ENCODE data around the gene HMG20A.

HMG20A gene

DNA sequence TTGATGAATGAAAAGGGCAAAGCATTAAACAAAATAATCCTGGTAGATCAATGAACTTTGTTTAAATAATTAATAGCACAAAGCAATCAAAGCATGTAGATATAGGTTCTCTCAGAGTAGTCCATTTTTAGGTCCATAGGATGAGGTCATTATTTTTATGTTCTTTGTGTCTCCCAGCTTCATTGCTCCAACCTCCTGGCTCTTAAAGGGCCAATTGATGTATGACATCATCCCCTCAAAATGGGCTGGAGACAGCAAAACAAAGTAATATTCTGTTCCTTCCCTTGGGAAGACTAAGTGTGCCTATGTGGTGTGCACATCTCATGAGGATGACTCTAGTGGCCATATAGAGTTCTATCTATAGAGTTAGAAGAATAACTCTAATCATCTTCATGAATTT, 49.5 kb downstream of the HMG20A start:
- in situ Hi-C loops (cut with MboI; ENCODE audit: low sequenced_read_pairs, unreplicated experiment) = no loop called here
- TF ChIP-seq CTCF (IDR thresholded peaks at IDR 0.05; ENCODE audit: borderline replicate concordance, control extremely low read depth, extremely low read depth, insufficient read depth, missing control alignments) = no peak
- no peak for DNase-seq (ENCODE audit: low spot score)

DNA sequence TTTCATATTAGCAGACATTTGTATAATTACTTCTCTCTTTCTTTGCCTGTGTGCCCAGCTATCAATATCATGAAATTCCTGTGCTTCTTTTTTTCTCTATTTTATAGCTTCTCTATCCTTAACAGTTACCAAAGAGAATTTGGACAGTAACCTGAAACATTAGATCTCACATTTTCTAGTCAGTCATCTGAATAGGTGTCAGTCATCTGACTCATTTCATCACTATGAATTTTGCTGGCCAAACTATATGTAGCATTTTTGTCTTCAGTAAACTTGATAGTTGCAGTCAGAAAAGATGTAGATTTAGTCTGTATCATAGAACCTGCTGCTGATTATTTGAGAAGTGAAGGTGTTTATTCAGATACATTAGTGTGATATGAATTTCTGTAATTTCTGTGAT, 52.6 kb downstream of the HMG20A start:
- in situ Hi-C loops (cut with MboI; ENCODE audit: low sequenced_read_pairs, unreplicated experiment) = no loop called here
- TF ChIP-seq CTCF (IDR thresholded peaks at IDR 0.05; ENCODE audit: borderline replicate concordance, control extremely low read depth, extremely low read depth, insufficient read depth, missing control alignments) = no peak
- DNase-seq (ENCODE audit: low spot score) = no peak

- DNase-seq (ENCODE audit: low spot score) = no peak
- TF ChIP-seq CTCF (IDR thresholded peaks at IDR 0.05; ENCODE audit: borderline replicate concordance, control extremely low read depth, extremely low read depth, insufficient read depth, missing control alignments) = no peak
- in situ Hi-C loops (cut with MboI; ENCODE audit: low sequenced_read_pairs, unreplicated experiment) = no loop called here
Measured at GRCh38 chr15:77474310-77474988, 53.8 kb downstream of the HMG20A start.

- TF ChIP-seq CTCF (IDR thresholded peaks at IDR 0.05; ENCODE audit: borderline replicate concordance, control extremely low read depth, extremely low read depth, insufficient read depth, missing control alignments) = no peak
- in situ Hi-C loops (cut with MboI; ENCODE audit: low sequenced_read_pairs, unreplicated experiment) = no loop called here
- DNase-seq (ENCODE audit: low spot score) = no peak
Measured at GRCh38 chr15:77475001-77475400, 54.3 kb downstream of the HMG20A start.

DNA sequence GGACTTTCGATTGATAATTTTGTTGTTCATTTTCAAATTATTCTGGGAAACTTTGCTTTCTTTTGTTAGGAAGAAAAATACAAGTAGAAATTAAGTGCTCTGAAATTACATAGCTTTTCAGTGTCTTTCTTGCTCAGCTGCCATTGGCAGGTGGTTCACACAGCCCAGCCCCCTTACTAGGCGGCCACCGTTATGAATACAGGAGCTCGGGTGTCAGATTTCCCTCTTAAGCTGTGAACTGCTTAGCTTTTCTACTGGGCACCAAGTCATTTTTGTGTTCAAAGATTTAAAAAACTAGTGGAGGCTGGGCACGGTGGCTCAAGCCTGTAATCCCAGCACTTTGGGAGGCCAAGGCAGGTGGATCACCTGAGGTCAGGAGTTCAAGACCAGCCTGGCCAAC, 55.2 kb downstream of the HMG20A start:
- in situ Hi-C loops (cut with MboI; ENCODE audit: low sequenced_read_pairs, unreplicated experiment) = no loop called here
- DNase-seq (ENCODE audit: low spot score) = no peak
- no peak for TF ChIP-seq CTCF (IDR thresholded peaks at IDR 0.05; ENCODE audit: borderline replicate concordance, control extremely low read depth, extremely low read depth, insufficient read depth, missing control alignments)

GRCh38 chr15:77476995-77477394, 56.3 kb downstream of the HMG20A start:
- no peak for TF ChIP-seq CTCF (IDR thresholded peaks at IDR 0.05; ENCODE audit: borderline replicate concordance, control extremely low read depth, extremely low read depth, insufficient read depth, missing control alignments)
- DNase-seq (ENCODE audit: low spot score) = no peak
- in situ Hi-C loops (cut with MboI; ENCODE audit: low sequenced_read_pairs, unreplicated experiment) = no loop called here
